Mesendoderm (in vitro differentiated cells): ENCODE measurements around the gene BABAM2.
"Not testable (repeated sequence)": the region's sequence is repeated elsewhere in the genome, so short reads cannot be mapped to it uniquely, and the experiment has no call there.

Source experiments
- DNase-seq: peaks from one replicate; pipeline ENCODE4 v3.0.0; 2013
- H2AK5ac ChIP-seq: 2 replicates; pipeline ENCODE4 v1.6.1; 2013; ENCODE audit warnings: low read length, inconsistent platforms
- H2BK120ac ChIP-seq: 2 replicates; pipeline ENCODE4 v1.6.1; 2013; ENCODE audit warnings: low read depth, mild to moderate bottlenecking, low read length, moderate library complexity, mixed read lengths
- H2BK15ac ChIP-seq: replicated peaks from 2 replicates; pipeline ENCODE4 v1.6.1; 2013; ENCODE audit warnings: low read depth, mild to moderate bottlenecking, moderate library complexity
- H2BK5ac ChIP-seq: 2 replicates; pipeline ENCODE4 v1.6.1; 2013; ENCODE audit warnings: low read length, inconsistent platforms
- H3K18ac ChIP-seq: 2 replicates; pipeline ENCODE4 v1.6.1; 2013; ENCODE audit warnings: mild to moderate bottlenecking, low read length, mixed read lengths
- H3K23ac ChIP-seq: one replicate; pipeline ENCODE4 v1.6.1; 2013; ENCODE audit warnings: low read length
- H3K27ac ChIP-seq: 2 replicates; pipeline ENCODE4 v1.5.1; 2013; ENCODE audit warnings: low read depth, mild to moderate bottlenecking, inconsistent platforms, low read length, moderate library complexity
- H3K27me3 ChIP-seq: 2 replicates; pipeline ENCODE4 v1.6.1; 2013; ENCODE audit warnings: low read length, control low read depth, mild to moderate bottlenecking, inconsistent platforms; ENCODE audit not compliant: insufficient read depth, poor library complexity
- H3K36me3 ChIP-seq: 2 replicates; pipeline ENCODE4 v1.6.1; 2013; ENCODE audit warnings: low read length, inconsistent platforms; ENCODE audit not compliant: control insufficient read depth, insufficient read depth
- H3K4ac ChIP-seq: one replicate; pipeline ENCODE4 v1.6.1; 2013; ENCODE audit warnings: low read depth, mild to moderate bottlenecking, low read length, moderate library complexity
- H3K4me1 ChIP-seq: 2 replicates; pipeline ENCODE4 v1.6.1; 2013; ENCODE audit warnings: low read depth, low read length, inconsistent platforms; ENCODE audit not compliant: control insufficient read depth
- H3K4me2 ChIP-seq: 2 replicates; pipeline ENCODE4 v1.6.1; 2013; ENCODE audit warnings: low read length
- H3K4me3 ChIP-seq: 2 replicates; pipeline ENCODE4 v1.5.1; 2013; ENCODE audit warnings: mild to moderate bottlenecking, low read length
- H3K56ac ChIP-seq: one replicate; pipeline ENCODE4 v1.6.1; 2013; ENCODE audit warnings: low read length
- H3K79me1 ChIP-seq: 2 replicates; pipeline ENCODE4 v1.6.1; 2013; ENCODE audit warnings: low read length, inconsistent platforms
- H3K79me2 ChIP-seq: 2 replicates; pipeline ENCODE4 v1.6.1; 2013; ENCODE audit warnings: mild to moderate bottlenecking, low read length; ENCODE audit not compliant: control insufficient read depth, insufficient read depth
- H3K9ac ChIP-seq: 2 replicates; pipeline ENCODE4 v1.6.1; 2013; ENCODE audit warnings: low read length, inconsistent platforms
- H4K5ac ChIP-seq: one replicate; pipeline ENCODE4 v1.6.1; 2013; ENCODE audit warnings: low read length
- H4K8ac ChIP-seq: one replicate; pipeline ENCODE4 v1.6.1; 2013; ENCODE audit warnings: low read depth, mild to moderate bottlenecking, control low read depth, low read length, moderate library complexity
- WGBS: extraction: QIAGEN DNeasy Blood & Tissue Kit; methylation state at CpG from one replicate; pipeline ENCODE4 v1.1.7; 2013; ENCODE audit warnings: low lambda C conversion rate, missing lambda C conversion rate; ENCODE audit not compliant: insufficient coverage; ENCODE audit errors: extremely low coverage; 5-methylcytosine and 5-hydroxymethylcytosine counted together

BABAM2 gene

DNA sequence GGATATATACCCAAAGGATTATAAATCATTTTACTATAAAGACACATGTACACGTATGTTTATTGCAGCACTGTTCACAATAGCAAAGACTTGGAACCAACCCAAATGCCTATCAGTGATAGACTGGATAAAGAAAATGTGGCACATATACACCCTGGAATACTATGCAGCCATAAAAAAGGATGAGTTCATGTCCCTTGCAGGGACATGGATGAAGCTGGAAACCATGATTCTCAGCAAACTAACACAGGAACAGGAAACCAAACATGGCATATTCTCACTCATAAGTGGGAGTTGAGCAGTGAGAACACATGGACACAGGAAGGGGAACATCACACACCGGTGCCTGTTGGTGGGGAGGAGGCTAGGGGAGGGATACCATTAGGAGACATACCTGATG lies 135.7 kb downstream of the BABAM2 start:
- H4K8ac ChIP-seq, DNase-seq, H3K4ac ChIP-seq, H3K4me2 ChIP-seq, H3K56ac ChIP-seq, H2BK15ac ChIP-seq, H3K4me3 ChIP-seq, H3K23ac ChIP-seq, H3K18ac ChIP-seq, H2BK120ac ChIP-seq, H2BK5ac ChIP-seq, H4K5ac ChIP-seq, H3K9ac ChIP-seq, H3K79me1 ChIP-seq, H3K36me3 ChIP-seq, H2AK5ac ChIP-seq, H3K27ac ChIP-seq, H3K79me2 ChIP-seq, H3K27me3 ChIP-seq, H3K4me1 ChIP-seq: not testable (repeated sequence)
- WGBS, result no CpG with 5 or more reads among the region's 2 CpGs

DNA sequence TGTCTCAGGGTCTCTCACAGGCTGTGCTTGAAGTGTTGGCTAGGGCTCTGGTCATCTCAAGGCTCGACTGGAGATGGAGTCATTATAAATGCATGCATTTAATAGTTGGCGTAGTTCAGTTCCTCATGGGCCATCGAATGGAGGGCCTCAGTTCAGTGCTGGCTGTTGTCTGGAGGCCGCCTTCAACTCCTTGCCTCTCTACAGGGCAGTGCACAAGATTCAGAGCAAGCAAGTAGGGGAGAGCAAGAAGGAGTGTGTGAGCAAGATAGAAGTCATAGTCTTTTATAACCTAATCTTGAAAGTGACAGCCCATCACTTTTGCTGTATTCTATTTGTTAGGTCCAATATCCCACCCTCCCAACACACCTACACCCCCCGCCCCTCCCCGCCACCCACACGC lies 137.5 kb downstream of the BABAM2 start:
- Histone ChIP-seq H2BK120ac (no peak overlapping the region), H4K5ac (no peak overlapping the region), H3K36me3 (no peaks in the 10 kb centered on the region), H2BK5ac (no peak overlapping the region), H3K27ac (no peak overlapping the region), H2BK15ac (no peak overlapping the region), H2AK5ac (no peak overlapping the region), H3K4ac (no peak overlapping the region), H3K23ac (no peak overlapping the region), H3K4me2 (no peak overlapping the region), H3K4me3 (no peak overlapping the region), H3K27me3 (no peaks in the 10 kb centered on the region), H3K9ac (no peak overlapping the region), H3K79me2 (no peaks in the 10 kb centered on the region), H3K56ac (no peak overlapping the region), H3K4me1 (no peaks in the 10 kb centered on the region), H3K18ac (no peak overlapping the region), H3K79me1 (no peaks in the 10 kb centered on the region), H4K8ac (no peak overlapping the region)
- no peak for DNase-seq
- no CpG with 5 or more reads among the region's 7 CpGs for WGBS

DNA sequence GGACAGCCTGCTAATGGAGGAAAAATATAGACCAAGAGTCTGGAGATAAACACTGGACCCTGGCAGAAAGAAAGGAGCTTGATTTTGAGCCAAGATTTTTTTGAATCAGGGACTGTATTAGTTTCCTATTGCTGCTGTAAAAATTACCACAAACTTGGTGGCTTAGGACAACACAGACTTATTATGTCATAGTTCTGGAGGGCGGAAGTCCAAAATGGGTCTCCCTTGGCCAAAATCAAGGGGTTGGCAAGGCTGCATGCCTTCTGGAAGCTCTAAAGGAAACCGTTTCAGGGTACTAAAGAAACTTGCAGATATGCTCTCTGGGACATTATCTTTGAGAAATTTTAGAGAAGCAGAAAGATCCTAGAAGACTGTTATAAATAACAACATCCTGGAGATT lies 140.1 kb downstream of the BABAM2 start:
- H3K27me3 ChIP-seq, result no peaks in the 10 kb centered on the region
- H2BK5ac ChIP-seq, result no peak overlapping the region
- no peaks in the 10 kb centered on the region for H3K79me1 ChIP-seq
- no peaks in the 10 kb centered on the region for H3K79me2 ChIP-seq
- H2BK120ac ChIP-seq, result no peak overlapping the region
- H2AK5ac ChIP-seq, result no peak overlapping the region
- DNase-seq, result no peak
- H4K8ac ChIP-seq, result no peak overlapping the region
- no peak overlapping the region for H3K56ac ChIP-seq
- H3K4me1 ChIP-seq, result no peaks in the 10 kb centered on the region
- H2BK15ac ChIP-seq, result no peak overlapping the region
- H3K9ac ChIP-seq, result no peak overlapping the region
- no peak overlapping the region for H3K4me3 ChIP-seq
- H3K23ac ChIP-seq, result no peak overlapping the region
- no peak overlapping the region for H3K18ac ChIP-seq
- H3K27ac ChIP-seq, result no peak overlapping the region
- no peaks in the 10 kb centered on the region for H3K36me3 ChIP-seq
- H3K4me2 ChIP-seq, result no peak overlapping the region
- H3K4ac ChIP-seq, result no peak overlapping the region
- WGBS, result no CpG with 5 or more reads among the region's 2 CpGs
- H4K5ac ChIP-seq, result no peak overlapping the region

DNA sequence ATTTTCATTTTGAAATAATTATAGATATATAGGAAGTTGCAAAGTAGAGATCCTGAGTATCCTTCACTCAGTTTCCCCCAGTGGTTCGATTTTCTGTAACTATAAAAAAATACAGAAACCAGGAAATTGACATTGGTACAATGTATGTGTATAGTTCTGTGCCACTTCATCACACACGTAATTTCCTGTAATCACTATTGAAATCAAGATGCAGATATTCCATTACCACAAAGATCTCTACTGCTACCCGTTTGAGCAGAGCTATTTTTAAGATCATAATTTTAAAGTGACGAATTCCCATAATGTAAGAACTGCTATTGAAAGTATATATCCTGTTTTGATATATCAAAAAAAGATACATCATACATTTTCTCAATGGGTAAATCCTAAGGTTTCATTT lies 142.3 kb downstream of the BABAM2 start:
- Histone ChIP-seq H4K8ac (no peak overlapping the region), H3K36me3 (no peaks in the 10 kb centered on the region), H3K4me2 (no peak overlapping the region), H2BK5ac (no peak overlapping the region), H3K18ac (no peak overlapping the region), H3K79me2 (no peaks in the 10 kb centered on the region), H2BK15ac (no peak overlapping the region), H3K4me1 (no peaks in the 10 kb centered on the region), H3K23ac (no peak overlapping the region), H3K9ac (no peak overlapping the region), H3K4me3 (no peak overlapping the region), H3K27me3 (no peaks in the 10 kb centered on the region), H2AK5ac (no peak overlapping the region), H2BK120ac (no peak overlapping the region), H4K5ac (no peak overlapping the region), H3K4ac (no peak overlapping the region), H3K56ac (no peak overlapping the region), H3K79me1 (no peaks in the 10 kb centered on the region), H3K27ac (no peak overlapping the region)
- no CpG with 5 or more reads among the region's 4 CpGs for WGBS
- no peak for DNase-seq

DNA sequence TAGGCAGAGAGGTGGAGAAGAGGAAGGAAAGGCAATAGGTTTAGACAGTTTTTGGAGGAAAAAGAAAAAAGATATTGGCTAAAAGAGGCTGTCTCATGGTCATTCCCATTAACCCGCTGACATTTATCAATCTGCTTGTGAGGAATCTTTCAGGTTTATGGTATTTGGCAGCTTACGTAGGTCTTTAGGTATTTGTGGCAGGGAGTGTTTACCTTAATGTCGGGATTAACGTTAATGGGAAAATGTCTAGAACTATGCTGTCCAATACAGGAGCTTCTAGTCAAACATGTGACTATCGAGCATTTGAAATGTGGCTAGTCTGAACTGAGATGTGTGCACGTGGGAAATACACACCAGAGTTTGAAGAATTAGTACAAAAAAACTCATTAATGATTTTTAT lies 144.2 kb downstream of the BABAM2 start:
- no CpG with 5 or more reads among the region's 6 CpGs for WGBS
- no peak overlapping the region for H3K4me3 ChIP-seq

DNA sequence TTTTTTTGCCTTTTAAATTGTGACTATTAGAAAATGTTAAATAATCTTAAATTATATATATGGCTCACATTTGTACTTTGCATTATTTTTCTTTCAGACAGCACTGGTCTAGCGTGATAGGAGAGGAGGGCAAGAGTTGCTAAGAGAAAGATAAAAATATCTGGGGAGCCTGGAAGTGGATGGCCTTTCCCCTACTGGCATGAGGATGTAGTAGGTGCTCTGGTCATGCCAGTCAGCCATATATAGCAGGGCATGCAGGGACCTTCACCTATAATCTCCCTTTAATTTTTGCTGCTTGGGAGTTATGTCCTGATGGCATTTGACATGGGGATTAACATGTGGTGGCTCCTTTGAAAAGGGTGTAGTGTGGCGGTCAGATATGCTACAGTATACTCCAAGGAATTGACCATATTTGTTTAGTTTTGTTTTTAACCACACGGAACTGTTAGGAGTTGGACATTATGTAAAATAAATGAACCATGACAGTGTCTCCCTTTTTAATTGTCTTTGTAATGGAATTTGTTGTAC lies 144.7 kb downstream of the BABAM2 start:
- H3K23ac ChIP-seq, result no peak overlapping the region
- no peak for DNase-seq
- no CpG with 5 or more reads among the region's 3 CpGs for WGBS

More for the DNA sequence above, 144.2 kb downstream of the BABAM2 start:
- DNase-seq, result no peak
- no peak overlapping the region for H3K4ac ChIP-seq
- H3K27ac ChIP-seq, result no peak overlapping the region
- H2BK120ac ChIP-seq, result no peak overlapping the region
- H3K79me1 ChIP-seq, result no peaks in the 10 kb centered on the region
- no peaks in the 10 kb centered on the region for H3K27me3 ChIP-seq
- H3K9ac ChIP-seq, result no peak overlapping the region
- no peak overlapping the region for H2AK5ac ChIP-seq
- H3K4me1 ChIP-seq, result no peaks in the 10 kb centered on the region
- no peak overlapping the region for H4K5ac ChIP-seq
- no peak overlapping the region for H3K56ac ChIP-seq
- no peak overlapping the region for H2BK5ac ChIP-seq
- H3K79me2 ChIP-seq, result no peaks in the 10 kb centered on the region
- no peak overlapping the region for H2BK15ac ChIP-seq
- no peaks in the 10 kb centered on the region for H3K36me3 ChIP-seq
- no peak overlapping the region for H3K4me2 ChIP-seq
- no peak overlapping the region for H3K18ac ChIP-seq
- H4K8ac ChIP-seq, result no peak overlapping the region
- H3K23ac ChIP-seq, result no peak overlapping the region

More for the DNA sequence above, 144.7 kb downstream of the BABAM2 start:
- no peak overlapping the region for H3K9ac ChIP-seq
- H3K4me1 ChIP-seq, result no peaks in the 10 kb centered on the region
- H3K79me1 ChIP-seq, result no peaks in the 10 kb centered on the region
- H3K36me3 ChIP-seq, result no peaks in the 10 kb centered on the region
- H2AK5ac ChIP-seq, result no peak overlapping the region
- no peak overlapping the region for H3K18ac ChIP-seq
- H3K27ac ChIP-seq, result no peak overlapping the region
- H3K4me2 ChIP-seq, result no peak overlapping the region
- no peak overlapping the region for H4K8ac ChIP-seq
- H3K4me3 ChIP-seq, result no peak overlapping the region
- H2BK5ac ChIP-seq, result no peak overlapping the region
- no peak overlapping the region for H2BK120ac ChIP-seq
- H3K79me2 ChIP-seq, result no peaks in the 10 kb centered on the region
- H2BK15ac ChIP-seq, result no peak overlapping the region
- no peak overlapping the region for H4K5ac ChIP-seq
- H3K4ac ChIP-seq, result no peak overlapping the region
- no peak overlapping the region for H3K56ac ChIP-seq
- H3K27me3 ChIP-seq, result no peaks in the 10 kb centered on the region
